NCI-H2196 treated with DMSO at 0.1 percent for 48 hours (cell line): ENCODE results near the gene GAGE13.
"Not testable (repeated sequence)": the region's sequence is repeated elsewhere in the genome, so short reads cannot be mapped to it uniquely, and the experiment has no call there.

ENCODE experiments used
- DNase-seq: peaks from one replicate; lab custom pipeline; 2025; ENCODE audit not compliant: unreplicated experiment; lab: John Stamatoyannopoulos, UW

Gene GAGE13

GRCh38 chrX:49330421-49330820 lies 961 bp upstream of the GAGE13 start:
- DNase-seq = not testable (repeated sequence)

DNA sequence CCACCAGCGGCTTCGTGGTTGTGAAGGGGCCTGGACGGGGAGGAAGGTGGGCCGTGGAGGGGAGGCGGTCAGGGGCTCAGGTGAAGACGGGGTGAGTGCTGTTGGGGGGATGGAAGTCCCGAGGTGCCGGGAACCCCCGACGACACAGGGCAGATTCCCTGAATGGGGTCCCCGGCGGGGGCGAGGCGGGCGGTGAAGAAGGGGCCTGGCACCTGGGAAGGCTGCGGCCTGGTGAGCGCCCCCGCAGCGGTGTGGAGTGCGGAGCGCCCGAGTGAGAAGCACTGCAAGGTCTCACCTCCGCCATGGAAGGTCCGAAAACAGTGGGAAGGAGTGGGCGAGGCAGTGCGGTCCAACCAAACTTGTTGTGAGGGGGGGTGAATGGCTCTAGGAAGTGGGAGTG lies 459 bp downstream of the GAGE13 start:
- not testable (repeated sequence) for DNase-seq

DNA sequence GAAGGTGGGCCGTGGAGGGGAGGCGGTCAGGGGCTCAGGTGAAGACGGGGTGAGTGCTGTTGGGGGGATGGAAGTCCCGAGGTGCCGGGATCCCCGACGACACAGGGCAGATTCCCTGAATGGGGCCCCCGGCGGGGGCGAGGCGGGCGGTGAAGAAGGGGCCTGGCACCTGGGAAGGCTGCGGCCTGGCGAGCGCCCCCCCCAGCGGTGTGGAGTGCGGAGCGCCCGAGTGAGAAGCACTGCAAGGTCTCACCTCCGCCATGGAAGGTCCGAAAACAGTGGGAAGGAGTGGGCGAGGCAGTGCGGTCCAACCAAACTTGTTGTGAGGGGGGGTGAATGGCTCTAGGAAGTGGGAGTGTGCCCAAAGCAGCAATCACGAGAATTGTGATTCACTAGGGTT lies 10.1 kb downstream of the GAGE13 start:
- not testable (repeated sequence) for DNase-seq

- not testable (repeated sequence) for DNase-seq
These were observed 13.3 kb downstream of the GAGE13 start for GRCh38 chrX:49344496-49345175.

DNA sequence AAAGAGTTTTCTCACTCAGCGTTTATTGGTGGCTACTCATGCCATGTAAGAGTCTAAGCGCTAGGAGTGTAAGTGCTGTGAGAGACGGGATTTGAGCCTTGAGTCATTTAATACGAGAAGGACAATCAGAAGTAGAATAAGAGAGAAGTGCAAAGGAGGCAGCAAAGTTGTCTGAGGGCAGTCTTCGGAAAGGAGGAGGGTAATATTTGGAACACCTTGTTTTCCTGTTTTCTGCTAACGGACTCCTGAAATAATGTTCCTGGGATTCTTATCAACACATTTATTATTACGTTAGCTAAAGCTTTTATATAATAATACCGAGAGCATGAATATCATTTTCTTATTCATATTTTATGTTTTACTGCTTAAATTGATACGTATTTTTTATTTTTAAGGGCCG lies 14.0 kb downstream of the GAGE13 start:
- not testable (repeated sequence) for DNase-seq

- not testable (repeated sequence) for DNase-seq
These were observed 14.8 kb downstream of the GAGE13 start for GRCh38 chrX:49346150-49346549.
